H1 (cell line): ENCODE data around the gene DGKD. TPM values are rescaled to one million over a fixed set of nuclear protein-coding genes. Genes with fewer than 3 reads are reported as not detected.

Experiments
- CTCF ChIA-PET: fragments of 300-600 bp; sonication (Branson Sonifier 250); formaldehyde crosslinking; loops from one replicate; lab custom pipeline; 2021; ENCODE audit not compliant: partially characterized antibody; lab: Charles Lee
- POLR2A ChIA-PET: fragments of 300-600 bp; sonication (Branson Sonifier 250); formaldehyde crosslinking; loops from one replicate; lab custom pipeline; 2021; ENCODE audit warnings: inconsistent platforms; ENCODE audit not compliant: partially characterized antibody; lab: Charles Lee
- DNase-seq, 2 experiments: peaks; one replicate each; pipeline versions ENCODE4 v3.0.0 to v3.0.0-alpha.2; 2010 to 2022; ENCODE audit warnings: low spot score in 2 of 2, low read depth in 1 of 2, mixed read lengths in 1 of 2
- FAIRE-seq: peaks from 2 replicates; lab custom pipeline; 2011; peaks lifted over from hg19 to GRCh38; lab: Jason Lieb, UNC
- H2AFZ ChIP-seq: 2 replicates; pipeline ENCODE4 v1.8.1; 2012; ENCODE audit warnings: low read length, inconsistent platforms
- H2AK5ac ChIP-seq: 2 replicates; pipeline ENCODE4 v1.6.1; 2013; ENCODE audit warnings: low read depth, low read length
- H2BK120ac ChIP-seq: replicated peaks from 2 replicates; pipeline ENCODE3; 2013; ENCODE audit warnings: low read depth, low read length, inconsistent platforms
- H2BK12ac ChIP-seq: 2 replicates; pipeline ENCODE4 v1.6.1; 2013; ENCODE audit warnings: low read depth, low read length
- H2BK15ac ChIP-seq: 2 replicates; pipeline ENCODE4 v1.6.1; 2013; ENCODE audit warnings: low read length
- H2BK20ac ChIP-seq: 2 replicates; pipeline ENCODE4 v1.6.1; 2013; ENCODE audit warnings: low read length
- H2BK5ac ChIP-seq: 2 replicates; pipeline ENCODE4 v1.6.1; 2013; ENCODE audit warnings: low read depth, low read length
- H3K14ac ChIP-seq: 2 replicates; pipeline ENCODE4 v1.6.1; 2013; ENCODE audit warnings: inconsistent platforms; ENCODE audit not compliant: insufficient read length
- H3K18ac ChIP-seq: 2 replicates; pipeline ENCODE4 v1.6.1; 2013; ENCODE audit warnings: low read length; ENCODE audit errors: extremely low read depth
- H3K23ac ChIP-seq: 2 replicates; pipeline ENCODE4 v1.6.1; 2013; ENCODE audit warnings: inconsistent platforms; ENCODE audit not compliant: insufficient read length
- H3K23me2 ChIP-seq: 2 replicates; pipeline ENCODE4 v1.6.1; 2013; ENCODE audit warnings: low read depth, low read length
- H3K27ac ChIP-seq: 2 replicates; pipeline ENCODE4 v1.6.1; 2011; ENCODE audit warnings: low read depth, low read length, inconsistent platforms
- H3K27me3 ChIP-seq, 4 experiments: replicated peaks in 1 of 4; 1 replicate in 1 of 4; 2 replicates in 3 of 4; pipeline versions ENCODE4 v1.6.1 to v1.8.1; 2011 to 2013; ENCODE audit warnings: low read length in 3 of 4, mild to moderate bottlenecking in 3 of 4, inconsistent platforms in 2 of 4, mixed read lengths in 2 of 4, moderate library complexity in 1 of 4; ENCODE audit not compliant: control insufficient read depth in 3 of 4, insufficient read depth in 3 of 4; ENCODE audit errors: extremely low read depth in 1 of 4
- H3K36me3 ChIP-seq, 4 experiments: 2 replicates each; pipeline versions ENCODE4 v1.6.1 to v1.8.1; 2011 to 2013; ENCODE audit warnings: mild to moderate bottlenecking in 4 of 4, low read length in 3 of 4, moderate library complexity in 2 of 4, control low read depth in 1 of 4, inconsistent platforms in 1 of 4; ENCODE audit not compliant: insufficient read depth in 4 of 4, control insufficient read depth in 2 of 4
- H3K4ac ChIP-seq: replicated peaks from 2 replicates; pipeline ENCODE3; 2013; ENCODE audit warnings: low read length, low read depth, mixed read lengths, inconsistent platforms; ENCODE audit not compliant: insufficient read length
- H3K4me1 ChIP-seq, 4 experiments: replicated peaks in 1 of 4; 1 replicate in 1 of 4; 2 replicates in 3 of 4; pipeline versions ENCODE4 v1.6.1 to v1.8.1; 2011 to 2013; ENCODE audit warnings: low read length in 3 of 4, inconsistent platforms in 2 of 4, mixed read lengths in 1 of 4; ENCODE audit not compliant: insufficient read depth in 4 of 4, control insufficient read depth in 3 of 4
- H3K4me2 ChIP-seq, 2 experiments: 2 replicates each; pipeline versions ENCODE4 v1.6.1 to v1.8.1; 2011 to 2013; ENCODE audit warnings: low read depth in 2 of 2, low read length in 2 of 2, control low read depth in 1 of 2, inconsistent platforms in 1 of 2, mild to moderate bottlenecking in 1 of 2; ENCODE audit not compliant: insufficient read depth in 1 of 2
- H3K4me3 ChIP-seq, 4 experiments: fragments of 200-600, 300-600 bp in 1 of 4; sonication (generic), shearing (Covaris generic), sonication (Bioruptor Twin) in 1 of 4; 2 replicates each; pipeline versions ENCODE4 v1.5.1 to v1.8.1; 2011 to 2016; ENCODE audit warnings: low read length in 4 of 4, low read depth in 3 of 4, control low read depth in 2 of 4, inconsistent platforms in 2 of 4, mild to moderate bottlenecking in 2 of 4, mixed read lengths in 1 of 4, moderate library complexity in 1 of 4; ENCODE audit not compliant: insufficient read depth in 2 of 4; ENCODE audit errors: extremely low read depth in 1 of 4
- H3K56ac ChIP-seq: replicated peaks from 2 replicates; pipeline ENCODE3; 2013; ENCODE audit warnings: low read depth, mild to moderate bottlenecking, mixed read lengths, low read length, inconsistent platforms; ENCODE audit not compliant: insufficient read length
- H3K79me1 ChIP-seq: 2 replicates; pipeline ENCODE4 v1.6.1; 2013; ENCODE audit warnings: low read depth, low read length, control low read depth
- H3K79me2 ChIP-seq, 2 experiments: 2 replicates each; pipeline versions ENCODE4 v1.6.1 to v1.8.1; 2012 to 2013; ENCODE audit warnings: low read length in 2 of 2, mild to moderate bottlenecking in 2 of 2, inconsistent platforms in 1 of 2; ENCODE audit not compliant: insufficient read depth in 2 of 2, control insufficient read depth in 1 of 2
- H3K9ac ChIP-seq, 4 experiments: replicated peaks in 1 of 4; 1 replicate in 1 of 4; 2 replicates in 3 of 4; pipeline versions ENCODE4 v1.6.1 to v1.8.1; 2011 to 2013; ENCODE audit warnings: low read depth in 3 of 4, low read length in 3 of 4, control low read depth in 2 of 4, mild to moderate bottlenecking in 2 of 4, moderate library complexity in 2 of 4, inconsistent platforms in 1 of 4; ENCODE audit errors: extremely low read depth in 1 of 4
- H3K9me3 ChIP-seq, 2 experiments: 2 replicates each; pipeline versions ENCODE4 v1.6.1 to v1.8.1; 2012 to 2013; ENCODE audit warnings: mild to moderate bottlenecking in 2 of 2, moderate library complexity in 2 of 2, control low read depth in 1 of 2, inconsistent platforms in 1 of 2, low read depth in 1 of 2, low read length in 1 of 2, mixed read lengths in 1 of 2; ENCODE audit not compliant: insufficient read depth in 2 of 2
- H4K20me1 ChIP-seq, 2 experiments: replicated peaks in 1 of 2; 2 replicates each; pipeline versions ENCODE3 to v1.8.1; 2011 to 2013; ENCODE audit warnings: inconsistent platforms in 2 of 2, low read length in 2 of 2, mild to moderate bottlenecking in 1 of 2; ENCODE audit not compliant: insufficient read depth in 2 of 2, control insufficient read depth in 1 of 2
- H4K5ac ChIP-seq: 2 replicates; pipeline ENCODE4 v1.6.1; 2013; ENCODE audit warnings: low read length, low read depth, mixed read lengths, inconsistent platforms; ENCODE audit not compliant: insufficient read length
- H4K8ac ChIP-seq: 2 replicates; pipeline ENCODE4 v1.8.0; 2013; ENCODE audit warnings: mild to moderate bottlenecking, moderate library complexity, low read length, inconsistent platforms; ENCODE audit not compliant: insufficient read depth; ENCODE audit errors: extremely low read depth
- H4K91ac ChIP-seq: replicated peaks from 2 replicates; pipeline ENCODE3; 2013; ENCODE audit warnings: low read length, mixed read lengths, inconsistent platforms; ENCODE audit not compliant: insufficient read length
- ATF2 ChIP-seq: IDR thresholded peaks from 2 replicates; pipeline ENCODE4 v1.6.1; 2012; ENCODE audit warnings: low read length, inconsistent platforms
- CEBPB ChIP-seq: IDR thresholded peaks from 2 replicates; pipeline ENCODE4 v1.6.1; 2012; ENCODE audit warnings: low read depth, low read length
- CTCF ChIP-seq, 3 experiments: IDR thresholded peaks; 1 replicate in 2 of 3; 2 replicates in 1 of 3; pipeline versions ENCODE4 v1.5.1 to v1.6.1; 2011; ENCODE audit warnings: low read length in 3 of 3, mild to moderate bottlenecking in 3 of 3, inconsistent platforms in 2 of 3, low read depth in 1 of 3, moderate library complexity in 1 of 3; ENCODE audit not compliant: insufficient read depth in 1 of 3; ENCODE audit errors: control extremely low read depth in 1 of 3
- PHF8 ChIP-seq: fragments of 200-600 bp; sonication (generic); conservative IDR thresholded peaks from 2 replicates; pipeline ENCODE4 v1.7.1; 2012; ENCODE audit warnings: low read depth, mild to moderate bottlenecking, inconsistent platforms, low read length, moderate library complexity
- RAD21 ChIP-seq, 2 experiments: IDR thresholded peaks in 1 of 2; conservative IDR thresholded peaks in 1 of 2; 2 replicates each; pipeline ENCODE4 v1.6.1; 2011; ENCODE audit warnings: low read depth in 2 of 2, low read length in 2 of 2, improper control_type of control experiment in 1 of 2, inconsistent platforms in 1 of 2, mild to moderate bottlenecking in 1 of 2, moderate library complexity in 1 of 2
- WGBS, 2 experiments: shearing (Covaris generic) in 1 of 2; methylation state at CpG; one replicate each; pipeline versions ENCODE4 v1.1.6 to v1.1.7; 2013 to 2015; ENCODE audit warnings: low lambda C conversion rate in 2 of 2, mixed read lengths in 2 of 2, inconsistent platforms in 1 of 2, low coverage in 1 of 2, missing lambda C conversion rate in 1 of 2; ENCODE audit not compliant: insufficient replicate concordance in 2 of 2, insufficient coverage in 1 of 2, insufficient read length in 1 of 2; ENCODE audit errors: extremely low coverage in 1 of 2, missing lambda C conversion rate in 1 of 2; 5-methylcytosine and 5-hydroxymethylcytosine counted together
- polyA plus RNA-seq, 7 experiments: library from polyadenylated mRNA; depleted of rRNA in 3 of 7; stranded (reverse) in 5 of 7; unstranded in 2 of 7; fragments of >200 nt in 5 of 7; fragments of 200-250 nt in 2 of 7; gene quantifications; 1 replicate in 5 of 7; 2 replicates in 1 of 7; 4 replicates in 1 of 7; pipeline versions ENCODE4 v1.2.1 to v1.2.3, GENCODE V29; 2011 to 2013; ENCODE audit warnings: missing spikeins in 2 of 7, mixed read lengths in 2 of 7
- total RNA-seq: library from RNA; stranded (reverse); fragmentation: NEBNext Ultra II Directional; extraction: Animal tissue kit (Norgen Biotek cat#: 25700); gene quantifications from 2 replicates; pipeline ENCODE4 v1.2.1, GENCODE V29; 2021

DGKD gene
- total and polyA plus RNA-seq, 2 of the 8 experiments (the other 6 are each of a cell fraction or from before 2014, with no cell fraction given) = 7.7 to 30.9 TPM

GRCh38 chr2:233491326-233491725 lies 137.0 kb downstream of the DGKD start:
- Histone ChIP-seq H3K9me3 (no peaks in the 10 kb centered on the region), H3K27me3 (no peaks in the 10 kb centered on the region), H2BK5ac (no peak overlapping the region), H2AFZ (no peak overlapping the region), H3K36me3 (no peaks in the 10 kb centered on the region; a peak in 1 of 8 replicates), H4K5ac (no peak overlapping the region), H3K79me1 (no peaks in the 10 kb centered on the region), H3K14ac (no peak overlapping the region), H3K23me2 (no peaks in the 10 kb centered on the region), H3K23ac (no peak overlapping the region), H3K9ac (no peak overlapping the region), H2BK15ac (no peak overlapping the region), H4K91ac (no peak overlapping the region)
- no peak for DNase-seq
- 84% methylated on average over 3 of the region's 3 CpGs; no CpG with 5 or more reads in 1 of the 2 experiments for WGBS, 2 experiments
- TF ChIP-seq CTCF (IDR thresholded peaks at IDR 0.05; ENCODE audit: control extremely low read depth in 1 of 3, insufficient read depth in 1 of 3, low read depth in 1 of 3, low read length in 3 of 3) (no peak), PHF8 (no peak), RAD21 (IDR thresholded peaks at IDR 0.05 in 1 of 2, conservative IDR thresholded peaks at IDR 0.05 in 1 of 2; ENCODE audit: low read depth in 2 of 2, low read length in 2 of 2) (no peak), ATF2 (no peak), CEBPB (no peak)
- TF ChIP-seq, all 59 proteins: peak for 0
- H2AK5ac ChIP-seq = no peak overlapping the region
- no peak overlapping the region for H3K27ac ChIP-seq
- H3K79me2 ChIP-seq = no peaks in the 10 kb centered on the region
- H2BK120ac ChIP-seq = no peak overlapping the region
- no peak overlapping the region for H2BK12ac ChIP-seq
- H3K56ac ChIP-seq = no peak overlapping the region
- CTCF ChIA-PET = no interaction called here
- no peaks in the 10 kb centered on the region for H3K4me1 ChIP-seq
- H3K18ac ChIP-seq = no peak overlapping the region
- no peak overlapping the region for H3K4me2 ChIP-seq
- H2BK20ac ChIP-seq = no peak overlapping the region
- FAIRE-seq = no peak
- no peak overlapping the region for H4K8ac ChIP-seq
- POLR2A ChIA-PET = no interaction called here
- H3K4me3 ChIP-seq = no peak overlapping the region
- H4K20me1 ChIP-seq = no peaks in the 10 kb centered on the region
- no peak overlapping the region for H3K4ac ChIP-seq
